ENCODE results near the gene RSPH1.

- no peak for TF ChIP-seq CTCF (IDR thresholded peaks at IDR 0.05; ENCODE audit: low read depth, low read length, missing input control)
- no peak for TF ChIP-seq TAF1 (conservative IDR thresholded peaks at IDR 0.05)
Observed at GRCh38 chr21:42498012-42498411, 2.0 kb upstream of the RSPH1 start.
